ENCODE results near the gene TNRC18.
"Not testable (repeated sequence)": the region's sequence is repeated elsewhere in the genome, so short reads cannot be mapped to it uniquely, and the experiment has no call there.

TNRC18 gene

DNA sequence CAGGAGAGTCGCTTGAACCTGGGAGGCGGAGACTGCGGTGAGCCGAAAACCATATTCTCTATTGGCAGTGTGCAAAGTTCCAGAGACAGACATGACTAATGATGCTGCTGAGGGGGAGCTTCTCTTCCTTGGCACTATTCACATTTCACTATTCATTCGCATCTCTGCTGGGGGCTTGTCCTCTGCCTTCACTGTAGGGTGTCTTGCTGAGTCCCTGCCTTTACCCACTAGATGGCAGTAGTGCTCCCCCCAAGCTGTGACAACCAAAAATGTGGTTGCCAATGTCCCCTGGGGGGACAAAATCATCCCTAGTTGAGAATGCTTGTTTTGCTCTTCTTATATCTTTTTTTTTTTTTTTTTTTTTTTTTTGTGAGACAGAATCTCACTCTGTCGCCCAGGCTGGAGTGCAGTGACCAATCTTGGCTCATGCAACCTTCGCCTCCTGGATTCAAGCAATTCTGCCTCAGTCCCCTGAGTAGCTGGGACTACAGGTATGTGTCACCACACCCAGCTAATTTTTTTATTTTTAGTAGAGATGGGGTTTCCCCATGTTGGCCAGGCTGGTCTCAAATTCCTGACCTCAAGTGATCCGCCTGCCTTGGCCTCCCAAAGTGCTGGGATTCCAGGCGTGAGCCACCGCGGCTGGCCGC is 57.5 kb downstream of the TNRC18 start:
- H3K9ac ChIP-seq (ENCODE audit: low read length in 5 of 5); H3K4me3 ChIP-seq (ENCODE audit: low read depth in 1 of 5, low read length in 5 of 5); H3K27me3 ChIP-seq (ENCODE audit: control insufficient read depth in 5 of 5, insufficient read depth in 4 of 5, low read length in 5 of 5); H3K9me3 ChIP-seq (ENCODE audit: control insufficient read depth in 5 of 5, low read length in 5 of 5): not testable (repeated sequence)
- Histone ChIP-seq H3K27ac (ENCODE audit: low read depth, low read length) (peak overlapping the region; percentile 23), H3K4me1 (ENCODE audit: control insufficient read depth in 5 of 5, insufficient read depth in 5 of 5, low read length in 5 of 5) (peaks cover 0 to 13% (median 5%) of the 10 kb centered on the region in 5 donors), H3K36me3 (ENCODE audit: control insufficient read depth in 5 of 5, insufficient read depth in 5 of 5, low read length in 5 of 5) (peaks cover 3 to 55% (median 36%) of the 10 kb centered on the region in 5 donors)

DNA sequence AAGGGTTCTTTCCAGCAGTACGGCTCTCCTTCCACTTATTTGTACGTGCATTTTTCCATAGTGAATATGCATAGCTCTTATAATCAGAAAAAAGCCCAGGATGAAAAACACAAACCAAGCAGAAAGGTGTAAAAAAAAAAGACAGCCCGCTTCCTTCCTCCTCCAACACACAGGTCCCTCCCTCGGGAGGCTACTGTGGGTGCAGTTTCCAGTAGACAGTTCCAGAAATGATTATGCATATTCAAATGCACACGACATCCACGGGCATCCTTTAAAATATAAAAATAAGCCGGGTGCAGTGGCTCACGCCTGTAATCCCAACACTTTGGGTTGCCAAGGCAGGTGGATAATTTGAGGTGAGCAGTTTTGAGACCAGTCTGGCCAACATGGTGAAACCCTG is 59.9 kb downstream of the TNRC18 start:
- Histone ChIP-seq H3K9me3 (ENCODE audit: control insufficient read depth in 5 of 5, low read length in 5 of 5) (no peaks in the 10 kb centered on the region), H3K27me3 (ENCODE audit: control insufficient read depth in 5 of 5, insufficient read depth in 4 of 5, low read length in 5 of 5) (no peaks in the 10 kb centered on the region), H3K27ac (ENCODE audit: low read depth, low read length) (no peak overlapping the region), H3K4me1 (ENCODE audit: control insufficient read depth in 5 of 5, insufficient read depth in 5 of 5, low read length in 5 of 5) (peaks cover 2 to 19% (median 12%) of the 10 kb centered on the region in 5 donors), H3K9ac (ENCODE audit: low read length in 5 of 5) (no peak overlapping the region), H3K4me3 (ENCODE audit: low read depth in 1 of 5, low read length in 5 of 5) (no peak overlapping the region), H3K36me3 (ENCODE audit: control insufficient read depth in 5 of 5, insufficient read depth in 5 of 5, low read length in 5 of 5) (peaks cover 2 to 55% (median 39%) of the 10 kb centered on the region in 5 donors)

GRCh38 chr7:5362466-5362865 is 61.2 kb downstream of the TNRC18 start:
- no peak overlapping the region for H3K4me3 ChIP-seq (ENCODE audit: low read depth in 1 of 5, low read length in 5 of 5)
- H3K36me3 ChIP-seq (ENCODE audit: control insufficient read depth in 5 of 5, insufficient read depth in 5 of 5, low read length in 5 of 5), result peaks cover 3 to 67% (median 48%) of the 10 kb centered on the region in 5 donors
- H3K9ac ChIP-seq (ENCODE audit: low read length in 5 of 5), result no peak overlapping the region
- no peak overlapping the region for H3K27ac ChIP-seq (ENCODE audit: low read depth, low read length)
- H3K4me1 ChIP-seq (ENCODE audit: control insufficient read depth in 5 of 5, insufficient read depth in 5 of 5, low read length in 5 of 5), result peaks cover 2 to 14% (median 13%) of the 10 kb centered on the region in 5 donors
- H3K27me3 ChIP-seq (ENCODE audit: control insufficient read depth in 5 of 5, insufficient read depth in 4 of 5, low read length in 5 of 5), result no peaks in the 10 kb centered on the region
- no peaks in the 10 kb centered on the region for H3K9me3 ChIP-seq (ENCODE audit: control insufficient read depth in 5 of 5, low read length in 5 of 5)

GRCh38 chr7:5361446-5362127 is 62.0 kb downstream of the TNRC18 start:
- Histone ChIP-seq H3K4me3 (ENCODE audit: low read depth in 1 of 5, low read length in 5 of 5) (no peak overlapping the region), H3K27ac (ENCODE audit: low read depth, low read length) (no peak overlapping the region), H3K27me3 (ENCODE audit: control insufficient read depth in 5 of 5, insufficient read depth in 4 of 5, low read length in 5 of 5) (no peaks in the 10 kb centered on the region), H3K4me1 (ENCODE audit: control insufficient read depth in 5 of 5, insufficient read depth in 5 of 5, low read length in 5 of 5) (peaks cover 2 to 12% (median 10%) of the 10 kb centered on the region in 5 donors), H3K9ac (ENCODE audit: low read length in 5 of 5) (no peak overlapping the region), H3K9me3 (ENCODE audit: control insufficient read depth in 5 of 5, low read length in 5 of 5) (no peaks in the 10 kb centered on the region), H3K36me3 (ENCODE audit: control insufficient read depth in 5 of 5, insufficient read depth in 5 of 5, low read length in 5 of 5) (peaks cover 3 to 73% (median 55%) of the 10 kb centered on the region in 5 donors)

DNA sequence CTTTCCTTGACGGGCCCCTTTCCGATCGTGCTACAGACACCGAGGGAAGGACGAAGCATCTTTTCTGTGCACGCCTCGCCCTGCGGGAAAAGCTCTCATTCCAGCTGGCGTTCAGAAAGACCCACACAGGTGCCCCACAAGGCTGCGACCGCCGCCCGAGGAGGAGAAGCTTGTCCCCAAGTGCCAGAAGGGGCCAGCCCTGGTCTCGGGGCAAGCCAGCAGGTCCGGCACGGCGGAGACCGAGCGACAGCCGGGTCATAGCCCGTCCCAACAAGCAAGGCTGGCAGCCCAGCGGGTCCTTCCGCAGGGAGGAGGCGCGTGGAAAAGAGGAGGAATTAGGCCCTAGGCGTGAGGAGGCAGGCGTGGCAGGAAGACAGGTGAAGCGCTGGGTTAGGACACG is 62.7 kb downstream of the TNRC18 start:
- Histone ChIP-seq H3K27me3 (ENCODE audit: control insufficient read depth in 5 of 5, insufficient read depth in 4 of 5, low read length in 5 of 5) (no peaks in the 10 kb centered on the region), H3K4me1 (ENCODE audit: control insufficient read depth in 5 of 5, insufficient read depth in 5 of 5, low read length in 5 of 5) (peaks cover 2 to 10% (median 6%) of the 10 kb centered on the region in 5 donors), H3K36me3 (ENCODE audit: control insufficient read depth in 5 of 5, insufficient read depth in 5 of 5, low read length in 5 of 5) (peaks cover 3 to 77% (median 61%) of the 10 kb centered on the region in 5 donors), H3K9me3 (ENCODE audit: control insufficient read depth in 5 of 5, low read length in 5 of 5) (no peaks in the 10 kb centered on the region), H3K27ac (ENCODE audit: low read depth, low read length) (no peak overlapping the region), H3K9ac (ENCODE audit: low read length in 5 of 5) (no peak overlapping the region), H3K4me3 (ENCODE audit: low read depth in 1 of 5, low read length in 5 of 5) (no peak overlapping the region)

DNA sequence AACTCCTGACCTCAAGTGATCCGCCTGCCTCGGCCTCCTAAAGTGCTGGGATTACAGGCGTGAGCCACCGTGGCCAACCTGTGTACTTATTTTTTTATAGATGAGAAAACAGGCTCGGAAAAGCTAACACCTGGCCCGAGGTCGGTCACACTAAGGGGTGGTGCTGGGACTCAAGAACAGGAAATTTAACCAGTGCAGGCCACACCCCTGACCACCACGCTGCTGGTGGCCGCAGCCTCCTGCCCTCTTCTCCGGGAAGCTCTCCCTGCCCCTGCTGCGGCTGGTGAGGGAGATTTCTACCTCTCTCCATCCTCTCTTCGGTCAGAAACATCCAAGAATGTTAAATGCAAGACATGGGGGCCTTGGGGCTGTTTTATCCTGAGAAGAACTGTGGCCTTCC is 63.2 kb downstream of the TNRC18 start:
- Histone ChIP-seq H3K4me1 (ENCODE audit: control insufficient read depth in 5 of 5, insufficient read depth in 5 of 5, low read length in 5 of 5) (peaks cover 2 to 10% (median 6%) of the 10 kb centered on the region in 5 donors), H3K9ac (ENCODE audit: low read length in 5 of 5) (no peak overlapping the region), H3K36me3 (ENCODE audit: control insufficient read depth in 5 of 5, insufficient read depth in 5 of 5, low read length in 5 of 5) (peaks cover 3 to 82% (median 64%) of the 10 kb centered on the region in 5 donors), H3K4me3 (ENCODE audit: low read depth in 1 of 5, low read length in 5 of 5) (no peak overlapping the region), H3K27me3 (ENCODE audit: control insufficient read depth in 5 of 5, insufficient read depth in 4 of 5, low read length in 5 of 5) (no peaks in the 10 kb centered on the region), H3K9me3 (ENCODE audit: control insufficient read depth in 5 of 5, low read length in 5 of 5) (no peaks in the 10 kb centered on the region), H3K27ac (ENCODE audit: low read depth, low read length) (no peak overlapping the region)

- Histone ChIP-seq H3K36me3 (ENCODE audit: control insufficient read depth in 5 of 5, insufficient read depth in 5 of 5, low read length in 5 of 5) (peaks cover 3 to 85% (median 68%) of the 10 kb centered on the region in 5 donors), H3K4me1 (ENCODE audit: control insufficient read depth in 5 of 5, insufficient read depth in 5 of 5, low read length in 5 of 5) (peaks cover 2 to 14% (median 8%) of the 10 kb centered on the region in 5 donors)
- not testable (repeated sequence) for H3K27ac ChIP-seq (ENCODE audit: low read depth, low read length)
Observed at GRCh38 chr7:5360021-5360420, 63.6 kb downstream of the TNRC18 start.

DNA sequence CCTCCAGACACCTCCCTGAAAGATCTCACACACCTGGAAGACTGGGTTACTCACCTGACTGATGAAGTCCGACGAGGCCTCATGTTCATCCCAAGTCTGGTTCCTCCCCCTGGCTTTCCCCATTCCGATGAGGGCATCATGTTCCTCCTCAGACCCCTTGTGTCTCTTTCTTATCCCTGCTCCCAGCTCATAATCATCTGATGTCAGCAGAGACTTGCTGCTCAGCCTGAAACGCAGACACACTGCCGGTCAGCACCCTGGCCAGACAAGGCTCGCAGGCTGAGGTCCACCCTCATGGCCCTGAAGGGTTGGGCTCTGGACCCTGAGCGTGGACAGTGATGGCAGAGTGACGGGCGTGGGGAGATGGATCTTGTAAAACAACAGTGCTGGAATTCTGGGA is 64.3 kb downstream of the TNRC18 start:
- H3K27ac ChIP-seq (ENCODE audit: low read depth, low read length), result no peak overlapping the region
- no peaks in the 10 kb centered on the region for H3K27me3 ChIP-seq (ENCODE audit: control insufficient read depth in 5 of 5, insufficient read depth in 4 of 5, low read length in 5 of 5)
- peak overlapping the region in 1 of 5 donors; percentile 41 for H3K9ac ChIP-seq (ENCODE audit: low read length in 5 of 5)
- H3K9me3 ChIP-seq (ENCODE audit: control insufficient read depth in 5 of 5, low read length in 5 of 5), result no peaks in the 10 kb centered on the region
- peaks cover 5 to 20% (median 14%) of the 10 kb centered on the region in 5 donors for H3K4me1 ChIP-seq (ENCODE audit: control insufficient read depth in 5 of 5, insufficient read depth in 5 of 5, low read length in 5 of 5)
- H3K36me3 ChIP-seq (ENCODE audit: control insufficient read depth in 5 of 5, insufficient read depth in 5 of 5, low read length in 5 of 5), result peaks cover 3 to 87% (median 71%) of the 10 kb centered on the region in 5 donors
- no peak overlapping the region for H3K4me3 ChIP-seq (ENCODE audit: low read depth in 1 of 5, low read length in 5 of 5)

More at GRCh38 chr7:5360021-5360420, 63.6 kb downstream of the TNRC18 start:
- not testable (repeated sequence) for H3K9ac ChIP-seq (ENCODE audit: low read length in 5 of 5); H3K4me3 ChIP-seq (ENCODE audit: low read depth in 1 of 5, low read length in 5 of 5); H3K27me3 ChIP-seq (ENCODE audit: control insufficient read depth in 5 of 5, insufficient read depth in 4 of 5, low read length in 5 of 5); H3K9me3 ChIP-seq (ENCODE audit: control insufficient read depth in 5 of 5, low read length in 5 of 5)

DNA sequence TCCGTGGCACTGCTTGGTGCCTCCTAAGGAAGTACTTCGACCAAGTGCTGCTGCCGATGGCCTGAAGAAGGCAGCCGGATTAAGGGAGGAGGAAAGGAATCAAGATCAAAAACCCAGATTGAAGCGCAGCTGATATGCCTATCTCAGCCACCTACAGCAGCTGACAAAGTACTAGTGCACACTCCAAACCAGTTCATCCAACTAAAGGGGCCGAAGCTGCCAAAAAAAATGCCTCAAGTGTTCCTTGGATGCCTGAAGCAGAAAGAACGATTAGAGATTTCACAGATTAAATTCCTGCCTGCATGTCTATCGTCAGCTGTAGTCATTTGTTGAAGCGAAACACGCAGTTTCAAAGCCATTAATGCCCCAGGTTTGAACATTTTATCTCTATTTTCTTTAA is 65.7 kb downstream of the TNRC18 start:
- Histone ChIP-seq H3K4me1 (ENCODE audit: control insufficient read depth in 5 of 5, insufficient read depth in 5 of 5, low read length in 5 of 5) (peaks cover 5 to 29% (median 17%) of the 10 kb centered on the region in 5 donors), H3K9me3 (ENCODE audit: control insufficient read depth in 5 of 5, low read length in 5 of 5) (no peaks in the 10 kb centered on the region), H3K9ac (ENCODE audit: low read length in 5 of 5) (no peak overlapping the region), H3K4me3 (ENCODE audit: low read depth in 1 of 5, low read length in 5 of 5) (no peak overlapping the region), H3K36me3 (ENCODE audit: control insufficient read depth in 5 of 5, insufficient read depth in 5 of 5, low read length in 5 of 5) (peaks cover 3 to 88% (median 76%) of the 10 kb centered on the region in 5 donors), H3K27me3 (ENCODE audit: control insufficient read depth in 5 of 5, insufficient read depth in 4 of 5, low read length in 5 of 5) (no peaks in the 10 kb centered on the region), H3K27ac (ENCODE audit: low read depth, low read length) (no peak overlapping the region)

DNA sequence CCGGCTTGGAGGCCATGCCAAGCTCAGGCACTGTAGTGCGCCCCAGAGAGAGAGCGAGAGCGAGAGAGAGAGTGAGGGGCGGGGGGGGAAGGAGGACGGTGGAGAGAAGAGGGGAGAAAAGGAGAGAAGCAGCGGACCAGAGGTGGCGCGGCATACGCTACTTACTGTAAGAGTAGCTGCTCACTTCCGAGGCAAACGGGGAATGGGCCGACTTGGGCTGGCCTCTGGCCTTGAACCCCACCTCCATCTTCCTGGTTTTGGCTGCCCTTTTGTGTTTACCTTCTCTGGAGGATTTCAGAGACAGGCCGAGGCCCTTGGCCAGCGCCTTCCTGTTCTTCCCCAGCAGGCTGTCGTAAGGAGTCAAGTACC is 66.9 kb downstream of the TNRC18 start:
- peaks cover 5 to 29% (median 17%) of the 10 kb centered on the region in 5 donors for H3K4me1 ChIP-seq (ENCODE audit: control insufficient read depth in 5 of 5, insufficient read depth in 5 of 5, low read length in 5 of 5)
- H3K27me3 ChIP-seq (ENCODE audit: control insufficient read depth in 5 of 5, insufficient read depth in 4 of 5, low read length in 5 of 5), result no peaks in the 10 kb centered on the region
- no peak overlapping the region for H3K9ac ChIP-seq (ENCODE audit: low read length in 5 of 5)
- H3K4me3 ChIP-seq (ENCODE audit: low read depth in 1 of 5, low read length in 5 of 5), result no peak overlapping the region
- H3K27ac ChIP-seq (ENCODE audit: low read depth, low read length), result no peak overlapping the region
- H3K9me3 ChIP-seq (ENCODE audit: control insufficient read depth in 5 of 5, low read length in 5 of 5), result no peaks in the 10 kb centered on the region
- peaks cover 3 to 88% (median 73%) of the 10 kb centered on the region in 5 donors for H3K36me3 ChIP-seq (ENCODE audit: control insufficient read depth in 5 of 5, insufficient read depth in 5 of 5, low read length in 5 of 5)
